GM12801 (cell line): ENCODE data around the gene CTSW.

Source experiments
- CTCF ChIP-seq: IDR thresholded peaks from one replicate; pipeline ENCODE4 v1.5.1; 2011; ENCODE audit warnings: control low read depth; ENCODE audit not compliant: insufficient read length; ENCODE audit errors: extremely low read depth

CTSW gene

GRCh38 chr11:65861533-65862183 is 18.0 kb upstream of the CTSW start:
- TF ChIP-seq CTCF: no peak

GRCh38 chr11:65862191-65862735 is 17.4 kb upstream of the CTSW start:
- TF ChIP-seq CTCF: no peak

- TF ChIP-seq CTCF: no peak
Measured at GRCh38 chr11:65862941-65863888, 16.4 kb upstream of the CTSW start.

- TF ChIP-seq CTCF: no peak
Measured at GRCh38 chr11:65863889-65864705, 15.5 kb upstream of the CTSW start.

GRCh38 chr11:65864706-65865471 is 14.7 kb upstream of the CTSW start:
- no peak for TF ChIP-seq CTCF

- no peak for TF ChIP-seq CTCF
Measured at GRCh38 chr11:65865550-65866172, 14.0 kb upstream of the CTSW start.
